Activated gamma-delta T cell treated with Interleukin-2 at 50 U/mL for 16 hours (primary cell): ENCODE data around the gene ZNF683.
A peak's percentile ranks its signal among the peaks of the same experiment; 100 is the strongest.
"Not testable (repeated sequence)": the region's sequence is repeated elsewhere in the genome, so short reads cannot be mapped to it uniquely, and the experiment has no call there.

Experiments
- DNase-seq: peaks from one replicate; pipeline ENCODE4 v3.0.0-alpha.2; 2020

Gene ZNF683

GRCh38 chr1:26372611-26373010 is at the start of gene ZNF683:
Gene ZNF683 (minus strand): TSS chr1:26372750. CDS start chr1:26368571, 4,179 bp downstream.
- not testable (repeated sequence) for DNase-seq

DNA sequence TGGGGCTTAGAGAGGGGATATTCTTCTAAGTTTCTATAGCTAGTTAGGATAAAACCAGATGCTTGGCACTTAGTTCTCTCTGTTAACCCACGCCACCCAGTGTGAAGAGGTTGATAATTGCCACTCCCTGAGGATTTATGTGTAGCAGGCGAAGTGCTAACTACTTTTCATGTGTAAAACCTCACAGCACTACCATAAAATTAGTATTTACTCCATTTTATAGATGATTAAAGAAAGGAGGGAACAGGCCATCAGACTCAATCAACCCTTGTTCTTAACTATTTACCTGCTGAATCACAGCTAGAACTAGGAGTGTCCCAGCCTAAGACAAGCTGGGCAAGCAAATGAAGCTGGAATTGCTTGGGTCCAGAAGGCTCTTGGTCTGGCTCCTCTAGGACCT is 46.9 kb upstream of the ZNF683 start:
- no peak for DNase-seq

- no peak for DNase-seq
These were observed 46.4 kb upstream of the ZNF683 start for GRCh38 chr1:26418865-26419349.

GRCh38 chr1:26417111-26417759 is 44.7 kb upstream of the ZNF683 start:
- DNase-seq: peak; percentile 87

- DNase-seq: no peak
These were observed 40.5 kb upstream of the ZNF683 start for GRCh38 chr1:26413031-26413430.

- no peak for DNase-seq
These were observed 39.8 kb upstream of the ZNF683 start for GRCh38 chr1:26412180-26412840.

DNA sequence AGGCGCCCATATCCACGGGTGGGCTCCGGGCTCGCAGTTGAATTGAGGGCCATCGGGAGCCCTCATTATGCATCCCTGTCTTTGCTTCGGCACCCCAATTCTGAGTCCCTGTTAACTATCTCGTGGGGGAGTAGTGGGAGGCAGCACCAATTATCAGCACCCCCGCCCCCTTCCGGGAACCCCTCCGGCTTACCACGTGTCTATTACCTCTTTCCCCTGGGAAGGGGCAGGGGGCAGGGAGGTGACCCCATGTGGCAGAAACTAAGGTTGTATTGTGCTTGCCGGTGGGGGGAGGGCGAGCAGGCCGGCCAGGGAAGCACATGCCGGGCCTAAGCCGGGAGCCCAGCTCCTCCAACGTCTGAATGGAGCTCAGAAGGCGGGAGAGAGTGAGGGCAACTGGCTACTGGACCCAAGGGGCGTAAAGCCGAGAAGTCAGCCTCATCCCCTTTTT is 39.1 kb upstream of the ZNF683 start:
- no peak for DNase-seq

DNA sequence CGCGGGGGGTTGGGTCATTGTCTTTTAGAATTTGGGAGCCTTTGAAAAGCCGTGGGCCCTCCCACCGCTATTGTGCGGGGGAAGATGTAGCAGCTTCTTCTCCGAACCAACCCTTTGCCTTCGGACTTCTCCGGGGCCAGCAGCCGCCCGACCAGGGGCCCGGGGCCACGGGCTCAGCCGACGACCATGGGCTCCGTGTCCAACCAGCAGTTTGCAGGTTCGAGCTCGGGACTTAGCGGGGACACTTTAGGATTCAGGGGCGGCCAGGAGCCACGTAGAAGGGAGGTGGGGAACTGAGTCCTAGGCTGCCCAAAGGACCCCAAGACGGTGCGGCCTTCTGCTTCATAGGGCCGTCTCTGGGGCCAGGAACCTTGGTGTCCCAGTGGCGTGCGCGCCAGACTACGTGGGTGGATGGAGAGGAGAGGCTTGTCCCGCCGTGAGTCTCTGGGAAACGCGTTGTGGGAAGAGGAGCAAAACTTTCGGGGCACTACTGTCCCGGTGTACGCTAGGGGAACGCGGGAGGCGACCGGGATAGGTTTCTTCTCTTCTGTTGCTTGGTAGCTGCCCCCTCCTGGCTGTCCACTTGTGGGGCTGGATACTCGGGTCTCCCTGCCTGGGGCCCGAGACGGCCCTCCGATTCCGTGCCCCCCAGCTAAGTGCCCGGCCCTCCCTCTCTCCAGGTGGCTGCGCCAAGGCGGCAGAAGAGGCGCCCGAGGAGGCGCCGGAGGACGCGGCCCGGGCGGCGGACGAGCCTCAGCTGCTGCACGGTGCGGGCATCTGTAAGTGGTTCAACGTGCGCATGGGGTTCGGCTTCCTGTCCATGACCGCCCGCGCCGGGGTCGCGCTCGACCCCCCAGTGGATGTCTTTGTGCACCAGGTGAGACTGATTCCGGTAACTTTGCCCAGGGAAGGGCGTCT is 38.4 kb upstream of the ZNF683 start, which contains the start of gene LIN28A:
TSS of gene LIN28A (plus strand) at position 112 of the 918 bp plus-strand sequence. CDS start at position 187, 75 bp downstream.
- no peak for DNase-seq

- no peak for DNase-seq
These were observed 36.7 kb upstream of the ZNF683 start for GRCh38 chr1:26409191-26409807.

GRCh38 chr1:26408604-26409003 is 36.1 kb upstream of the ZNF683 start:
- peak; percentile 73 for DNase-seq

DNA sequence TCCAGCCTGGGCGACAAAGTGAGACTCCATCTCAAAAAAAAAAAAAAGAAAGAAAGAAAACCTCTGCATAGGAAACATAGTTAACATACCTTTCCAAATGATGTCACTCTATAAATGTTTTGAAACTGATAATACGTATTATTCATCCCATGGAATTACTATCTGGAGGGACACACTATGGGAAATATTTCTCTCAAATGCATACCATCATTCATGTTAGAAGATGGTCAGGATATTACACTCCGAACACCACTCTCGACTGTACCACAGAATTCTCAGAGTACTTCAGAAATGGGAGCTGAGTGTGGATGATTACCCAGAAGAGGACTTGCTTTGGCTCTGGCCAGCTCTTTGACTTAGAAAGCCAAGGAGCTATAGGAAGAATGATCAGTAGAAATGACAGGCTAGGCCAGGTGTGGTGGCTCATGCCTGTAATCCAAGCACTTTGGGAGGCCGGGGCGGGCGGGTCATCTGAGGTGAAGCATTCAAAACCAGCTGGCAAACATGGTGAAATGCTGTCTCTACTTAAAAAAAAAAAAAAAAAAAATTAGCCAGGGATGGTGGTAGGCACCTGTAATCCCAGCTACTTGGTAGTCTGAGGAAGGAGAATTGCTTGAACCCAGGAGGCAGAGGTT is 32.8 kb upstream of the ZNF683 start:
- DNase-seq: no peak

- DNase-seq: no peak
These were observed 32.1 kb upstream of the ZNF683 start for GRCh38 chr1:26404641-26405040.

DNA sequence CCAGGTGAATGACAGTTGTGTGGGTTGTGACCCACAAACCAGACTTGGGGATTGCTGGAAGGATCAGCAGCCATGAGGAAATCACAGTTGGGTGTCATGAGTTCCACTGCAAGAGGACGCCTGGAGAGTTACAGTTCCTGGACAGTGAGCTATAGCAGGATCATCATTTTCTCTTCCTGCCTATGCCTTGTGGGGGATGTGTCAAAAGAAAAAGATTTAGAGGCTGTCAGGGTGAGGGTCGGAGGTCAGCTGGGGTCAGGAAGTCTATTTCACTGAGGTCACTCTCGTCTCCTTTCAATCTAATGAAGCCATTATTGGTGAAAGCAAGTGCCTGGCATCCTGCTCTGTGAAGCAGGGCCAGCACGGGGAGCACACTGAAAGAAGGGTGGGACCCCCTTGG is 31.1 kb upstream of the ZNF683 start:
- no peak for DNase-seq

DNA sequence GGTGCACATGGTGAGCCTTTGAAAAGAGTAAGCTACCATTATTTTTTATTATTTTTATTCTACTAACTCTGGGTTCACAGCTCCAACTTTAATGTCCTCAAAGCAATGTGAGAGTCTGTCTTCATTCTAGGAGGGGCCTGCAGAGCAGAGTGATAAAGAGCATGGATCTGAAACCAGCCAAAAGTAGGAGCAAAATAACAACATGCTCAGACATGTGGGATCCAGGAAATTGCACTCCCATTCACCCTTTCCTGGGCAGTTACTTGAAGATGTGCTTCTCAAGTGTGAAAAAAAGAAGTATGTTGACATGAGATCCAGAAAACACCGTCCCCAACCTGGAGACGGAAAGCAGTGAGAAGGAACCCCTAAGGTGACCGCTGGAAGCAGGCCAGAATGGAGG is 29.3 kb upstream of the ZNF683 start:
- no peak for DNase-seq

DNA sequence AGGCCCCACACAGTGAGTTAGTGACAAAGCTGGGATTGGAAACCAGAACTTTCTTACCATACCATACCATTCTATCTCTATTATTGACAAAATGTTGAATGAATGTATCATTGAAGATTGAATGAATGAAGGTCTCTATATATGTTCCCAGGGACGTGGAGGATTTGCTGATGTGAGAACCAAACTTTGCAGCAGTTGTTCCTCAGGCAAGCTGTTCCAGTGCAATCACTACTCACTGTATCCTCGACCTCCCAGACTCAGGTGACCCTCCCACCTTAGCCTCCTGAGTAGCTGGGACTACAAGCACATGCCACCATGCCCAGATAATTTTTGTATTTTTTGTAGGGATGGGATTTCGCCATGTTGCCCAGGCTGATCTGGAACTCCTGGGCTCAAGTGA is 26.5 kb upstream of the ZNF683 start:
- DNase-seq: no peak

DNA sequence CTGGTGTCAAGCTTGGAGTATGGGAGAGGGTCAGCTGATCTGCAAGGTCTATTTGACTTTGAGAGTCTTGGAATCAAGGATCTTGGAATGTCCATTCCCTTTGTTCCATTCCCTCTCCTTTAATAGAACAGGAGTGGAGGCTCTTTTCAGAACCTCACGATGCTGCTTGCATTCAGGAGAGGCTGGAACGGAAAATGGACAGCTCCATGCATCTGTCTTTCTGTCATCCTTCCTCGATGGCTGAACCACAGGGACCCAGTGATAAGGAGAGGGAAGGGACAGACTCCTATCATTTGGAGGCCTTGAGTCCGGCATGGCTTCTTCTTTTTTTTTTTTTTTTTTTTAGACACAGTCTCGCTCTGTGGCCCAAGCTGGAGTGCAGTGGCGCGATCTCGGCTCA is 23.2 kb upstream of the ZNF683 start:
- DNase-seq: no peak

DNA sequence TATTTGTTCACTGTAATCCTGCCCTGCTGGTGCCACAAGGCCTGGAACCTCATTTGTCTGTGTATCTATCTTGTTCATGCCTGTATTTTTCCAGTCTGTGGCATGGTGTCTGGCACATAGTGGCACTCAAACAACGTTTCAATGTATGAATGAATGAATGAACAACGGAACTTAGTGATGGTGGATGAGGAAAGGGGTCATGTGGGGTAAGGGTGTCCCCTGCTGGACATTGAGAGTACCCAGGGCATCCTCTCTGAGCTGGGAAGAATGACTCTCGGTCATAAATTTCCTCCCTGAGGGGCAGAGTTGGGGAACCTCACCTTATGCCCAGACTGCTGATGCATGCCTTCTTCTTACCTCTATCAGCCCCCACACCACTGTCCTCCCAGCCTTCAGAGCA is 18.9 kb upstream of the ZNF683 start:
- DNase-seq: peak; percentile 54

DNA sequence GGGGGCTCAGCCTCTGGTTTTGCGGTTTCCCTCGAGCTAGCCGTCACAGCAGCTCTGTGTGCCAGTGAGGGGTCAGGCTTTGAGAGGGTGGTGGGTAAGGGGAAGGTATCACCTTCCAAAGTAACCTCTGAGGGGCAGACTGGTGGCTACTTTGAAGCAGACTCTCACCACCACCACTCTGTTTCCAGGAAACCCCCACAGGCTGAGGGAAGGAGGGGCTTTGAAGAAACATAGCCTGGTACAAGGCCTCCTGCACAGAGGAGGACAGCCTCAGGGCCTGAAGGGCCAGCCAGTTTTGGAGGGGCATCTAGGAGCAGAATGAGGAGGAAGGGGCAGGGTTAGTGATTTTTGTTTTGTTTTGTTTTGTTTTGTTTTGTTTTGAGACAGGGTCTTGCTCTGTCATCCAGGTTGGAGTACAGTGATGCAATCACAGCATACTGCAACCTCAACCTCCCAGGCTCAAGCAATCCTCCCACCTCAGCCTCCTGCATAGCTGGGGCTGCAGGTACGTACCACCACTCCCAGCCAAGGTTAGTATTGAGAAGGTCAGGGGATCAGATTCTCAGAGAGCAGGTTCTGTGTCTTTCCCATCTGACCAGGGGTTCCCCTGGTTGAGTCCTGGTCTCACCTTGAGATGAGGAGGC is 17.2 kb upstream of the ZNF683 start:
- DNase-seq: no peak

GRCh38 chr1:26388791-26389445 is 16.4 kb upstream of the ZNF683 start:
- no peak for DNase-seq

GRCh38 chr1:26387447-26387846 is 14.9 kb upstream of the ZNF683 start:
- DNase-seq: no peak

DNA sequence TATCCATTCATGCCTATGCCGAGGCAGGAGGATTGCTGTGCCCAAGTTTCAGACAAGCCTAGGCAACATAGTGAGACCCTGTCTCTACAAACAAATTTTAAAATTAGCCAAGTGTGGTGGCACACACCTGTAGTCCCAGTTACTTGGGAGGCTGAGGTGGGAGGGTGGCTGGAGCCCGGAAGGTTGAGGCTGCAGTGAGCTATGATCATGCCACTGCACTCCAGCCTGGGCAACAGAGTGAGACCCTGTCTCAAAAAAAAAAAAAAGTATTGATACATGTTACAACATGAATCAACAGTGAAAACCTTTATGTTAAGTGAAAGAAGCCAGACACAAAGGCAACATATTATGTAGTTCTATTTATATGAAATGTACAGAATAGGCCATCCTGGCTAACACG is 12.5 kb upstream of the ZNF683 start:
- not testable (repeated sequence) for DNase-seq
